CD4-positive, alpha-beta T cell (primary cell): ENCODE measurements around the gene COA6. TPM values are rescaled to one million over a fixed set of nuclear protein-coding genes. Genes with fewer than 3 reads are reported as not detected.

Experiments
- ATAC-seq: fragments of 200-7000 bp; cut with Tn5 transposase; one replicate; pipeline ENCODE4 v1.10.0; 2022; ENCODE audit warnings: mild to moderate bottlenecking; ENCODE audit not compliant: poor library complexity
- CTCF ChIA-PET: fragments of 350-600 bp; sonication (Branson Sonifier 250); formaldehyde crosslinking; loops from one replicate; lab custom pipeline; 2021; ENCODE audit warnings: antibody characterized with exemption, inconsistent platforms; lab: Charles Lee
- POLR2A ChIA-PET: fragments of 350-600 bp; sonication (Branson Sonifier 250); formaldehyde crosslinking; loops from one replicate; lab custom pipeline; 2021; ENCODE audit warnings: antibody characterized with exemption, inconsistent platforms; lab: Charles Lee
- DNase-seq, 14 experiments: peaks; one replicate each; pipeline ENCODE4 v3.0.0-alpha.2; 2013 to 2020; ENCODE audit warnings: mixed read lengths in 2 of 14
- H3K27ac ChIP-seq, 2 donors: one replicate each; pipeline versions ENCODE4 v1.5.1 to v1.7.0; 2013; ENCODE audit warnings: low read length in 2 of 2, low read depth in 1 of 2, mild to moderate bottlenecking in 1 of 2
- H3K27me3 ChIP-seq, 2 experiments: 1 replicate in 1 of 2; 2 replicates in 1 of 2; pipeline versions ENCODE4 v1.6.1 to v1.7.0; 2013; ENCODE audit warnings: low read length in 2 of 2, control low read depth in 1 of 2, mild to moderate bottlenecking in 1 of 2, moderate library complexity in 1 of 2; ENCODE audit not compliant: insufficient read depth in 2 of 2, control insufficient read depth in 1 of 2
- H3K36me3 ChIP-seq: one replicate; pipeline ENCODE4 v1.6.1; 2013; ENCODE audit warnings: low read length, control low read depth; ENCODE audit not compliant: insufficient read depth
- H3K4me1 ChIP-seq: one replicate; pipeline ENCODE4 v1.6.1; 2013; ENCODE audit warnings: low read length, control low read depth; ENCODE audit not compliant: insufficient read depth
- H3K4me3 ChIP-seq: one replicate; pipeline ENCODE4 v1.5.1; 2013; ENCODE audit warnings: mild to moderate bottlenecking, low read length, moderate library complexity
- H3K9me3 ChIP-seq, 2 experiments: 1 replicate in 1 of 2; 2 replicates in 1 of 2; pipeline versions ENCODE4 v1.6.1 to v1.7.0; 2013; ENCODE audit warnings: low read length in 2 of 2, mild to moderate bottlenecking in 2 of 2, control low read depth in 1 of 2, moderate library complexity in 1 of 2; ENCODE audit not compliant: control insufficient read depth in 1 of 2, insufficient read depth in 1 of 2
- H3K27ac Mint-ChIP-seq: one replicate; pipeline ENCODE4 v1.8.0; 2020; ENCODE audit warnings: mixed read lengths
- H3K27me3 Mint-ChIP-seq: one replicate; pipeline ENCODE4 v1.8.0; 2021; ENCODE audit warnings: mixed read lengths
- H3K36me3 Mint-ChIP-seq: one replicate; pipeline ENCODE4 v1.8.0; 2021; ENCODE audit warnings: low read depth, mixed read lengths
- H3K4me1 Mint-ChIP-seq: one replicate; pipeline ENCODE4 v1.8.0; 2021; ENCODE audit warnings: low read depth, mixed read lengths
- H3K4me3 Mint-ChIP-seq: one replicate; pipeline ENCODE4 v1.8.0; 2020; ENCODE audit warnings: mild to moderate bottlenecking, mixed read lengths
- H3K9me3 Mint-ChIP-seq: one replicate; pipeline ENCODE4 v1.8.0; 2020; ENCODE audit warnings: mixed read lengths
- CTCF ChIP-seq: fragments of 200-600 bp; IDR thresholded peaks from one replicate; pipeline ENCODE4 v1.8.0; 2022; ENCODE audit warnings: antibody characterized with exemption, mild to moderate bottlenecking
- intact Hi-C, 2 experiments: fragments of 100-400 bp; cut with DNase I in 1 of 2; cut with micrococcal nuclease in 1 of 2; formaldehyde crosslinking; loops; one replicate each; pipeline versions ENCODE4 v1.15.1 to v1.9.0; 2023 to 2025; cut with DNase I, micrococcal nuclease
- total RNA-seq, 174 experiments: library from RNA in 2 of 174; stranded (reverse) in 2 of 174; gene quantifications; one replicate each; pipeline ENCODE4 v1.2.3 and lab custom pipeline; 2021 to 2026

COA6 gene
- total RNA-seq, 2 experiments from 2014 or later: 10.0 to 12.2 TPM

DNA sequence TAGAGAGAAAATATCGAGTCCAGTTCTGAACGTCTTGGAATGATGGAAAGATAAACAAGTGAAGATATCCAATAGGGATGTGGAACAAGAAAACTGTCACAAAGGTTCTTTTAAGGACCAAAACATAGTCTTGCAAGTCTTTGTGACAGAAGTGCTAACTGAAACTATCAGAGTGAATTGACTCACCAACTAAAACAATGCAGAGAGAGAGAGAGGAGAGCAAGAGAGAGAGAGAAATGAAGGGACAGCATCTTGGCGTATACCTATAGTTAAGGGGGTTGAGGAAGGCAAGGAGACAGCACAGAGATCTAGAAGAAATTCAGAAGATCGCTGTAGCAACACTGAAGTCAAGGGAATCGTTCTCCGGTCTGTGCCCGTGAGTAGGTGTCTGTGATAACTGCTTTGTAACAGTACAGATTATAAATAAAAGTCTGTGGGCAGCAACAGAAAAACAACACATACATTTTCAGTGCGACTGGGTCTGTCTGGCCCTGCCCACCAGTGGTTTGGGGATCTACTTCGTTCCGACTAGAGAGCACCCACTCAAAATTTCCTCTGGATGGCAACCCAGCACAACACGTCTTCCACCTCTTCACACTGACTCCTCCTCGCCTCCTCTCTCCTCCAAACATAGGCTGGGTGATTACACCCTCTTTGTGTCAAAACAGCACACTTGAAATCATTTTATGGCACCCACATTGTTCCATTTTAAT, 4.8 kb upstream of the COA6 start:
- H3K9me3 ChIP-seq: no peaks in the 10 kb centered on the region
- peaks cover 27% of the 10 kb centered on the region for H3K4me1 Mint-ChIP-seq
- H3K27ac ChIP-seq: peak overlapping the region in 1 of 2 donors; percentile 10
- no peak for TF ChIP-seq CTCF
- H3K27me3 Mint-ChIP-seq: no peaks in the 10 kb centered on the region
- no peak overlapping the region for H3K4me3 ChIP-seq
- peak overlapping the region; percentile 31 for H3K27ac Mint-ChIP-seq
- no peaks in the 10 kb centered on the region for H3K27me3 ChIP-seq
- intact Hi-C loops: loop anchor here in 1 of 2 experiments (1.0 kb wide), 1 partner anchor 41 kb away; no protein-coding TSS in a partner anchor
- peaks cover 11% of the 10 kb centered on the region for H3K36me3 Mint-ChIP-seq
- H3K9me3 Mint-ChIP-seq: no peaks in the 10 kb centered on the region
- H3K4me3 Mint-ChIP-seq: no peak overlapping the region
- CTCF ChIA-PET: interaction anchor here (1.4 kb wide), 1 partner anchor 16 kb away, joined by 3 read pairs; no protein-coding TSS in a partner anchor
- DNase-seq: peak in 9 of 14 experiments; percentile 8 to 62 (median 16)
- no peaks in the 10 kb centered on the region for H3K36me3 ChIP-seq
- peak; percentile 13 for ATAC-seq
- peaks cover 5% of the 10 kb centered on the region for H3K4me1 ChIP-seq
- POLR2A ChIA-PET: interaction anchor here (0.6 kb wide), 1 partner anchor 1262 kb away, joined by 3 read pairs; no protein-coding TSS in a partner anchor

DNA sequence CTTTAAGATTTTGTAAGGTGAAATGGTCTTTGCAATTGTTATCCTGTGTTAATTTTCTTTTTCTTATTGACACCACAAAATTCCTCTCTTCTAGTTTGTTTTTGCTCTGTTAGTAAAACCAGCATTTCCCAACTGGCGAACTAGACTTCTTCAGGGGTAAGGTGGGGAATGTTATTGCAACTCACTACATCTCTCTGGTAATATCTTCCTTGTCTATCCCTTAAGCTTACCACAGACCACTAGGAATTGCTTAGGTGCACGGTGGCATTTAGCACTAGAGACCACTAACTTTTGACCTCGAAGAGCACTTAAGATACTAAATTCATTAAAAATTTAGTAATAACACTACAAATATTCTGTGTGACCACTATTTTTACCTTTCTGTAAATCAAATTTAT, 4.2 kb upstream of the COA6 start:
- Mint-ChIP-seq H3K27ac (peak overlapping the region; percentile 31), H3K27me3 (no peaks in the 10 kb centered on the region), H3K4me3 (no peak overlapping the region), H3K9me3 (no peaks in the 10 kb centered on the region), H3K36me3 (peaks cover 16% of the 10 kb centered on the region), H3K4me1 (peaks cover 33% of the 10 kb centered on the region)
- H3K27me3 ChIP-seq: no peaks in the 10 kb centered on the region
- H3K4me3 ChIP-seq: no peak overlapping the region
- ChIA-PET POLR2A (interaction anchor here (0.7 kb wide), 1 partner anchor 37 kb away, joined by 3 read pairs; no protein-coding TSS in a partner anchor), CTCF (interaction anchor here (0.8 to 1.3 kb wide), 3 partner anchors 13 to 59 kb away, joined by 3 to 5 read pairs (median 3); no protein-coding TSS in a partner anchor)
- ATAC-seq (no peak), DNase-seq (no peak)
- H3K27ac ChIP-seq: peak overlapping the region in 1 of 2 donors; percentile 10
- no peaks in the 10 kb centered on the region for H3K9me3 ChIP-seq
- intact Hi-C loops: no loop called here
- no peaks in the 10 kb centered on the region for H3K36me3 ChIP-seq
- H3K4me1 ChIP-seq: peaks cover 6% of the 10 kb centered on the region
- TF ChIP-seq CTCF: no peak

- Mint-ChIP-seq H3K4me3 (peak overlapping the region; percentile 16), H3K36me3 (peaks cover 24% of the 10 kb centered on the region), H3K27me3 (no peaks in the 10 kb centered on the region), H3K9me3 (no peaks in the 10 kb centered on the region), H3K27ac (no peak overlapping the region), H3K4me1 (peaks cover 40% of the 10 kb centered on the region)
- ChIA-PET POLR2A (no interaction called here), CTCF (interaction anchor here (0.8 to 1.3 kb wide), 3 partner anchors 12 to 60 kb away, joined by 3 to 5 read pairs (median 3); no protein-coding TSS in a partner anchor)
- DNase-seq: no peak
- Histone ChIP-seq H3K27me3 (no peaks in the 10 kb centered on the region), H3K27ac (no peak overlapping the region), H3K4me3 (no peak overlapping the region), H3K9me3 (no peaks in the 10 kb centered on the region), H3K36me3 (no peaks in the 10 kb centered on the region), H3K4me1 (peaks cover 14% of the 10 kb centered on the region)
- intact Hi-C loops: loop anchor here (5.0 to 10.0 kb wide), 6 partner anchors 38 to 1133 kb away; partner anchors contain the start of genes TARBP1 (in 2 of the 2), ARID4B (in 1 of the 2), B3GALNT2 (in 1 of the 2) and GGPS1 (in 1 of the 2)
- no peak for ATAC-seq
- TF ChIP-seq CTCF: no peak
These were observed 3.5 kb upstream of the COA6 start for GRCh38 chr1:234369784-234370183.
